Measurements from ENCODE around the gene DGKI. TPM values are rescaled to one million over a fixed set of nuclear protein-coding genes. Genes with fewer than 3 reads are reported as not detected.

The DGKI gene
- total and polyA plus RNA-seq, 3 donors from 2014 or later: 3.2 to 6.6 (median 4.3) TPM

- DNase-seq: no peak
- no peaks in the 10 kb centered on the region for H3K9me3 ChIP-seq
- intact Hi-C loops (cut with DNase I; ENCODE audit: low total_unique reads): no loop called here
- H3K4me1 ChIP-seq: peaks cover 15% of the 10 kb centered on the region
- TF ChIP-seq POLR2A (IDR thresholded peaks at IDR 0.05): no peak
- no peak for TF ChIP-seq CTCF (IDR thresholded peaks at IDR 0.05)
- 46 to 67% methylated on average over 7 of the region's 7 CpGs for WGBS, 2 donors
- H3K4me3 ChIP-seq: no peak overlapping the region
- H3K27ac ChIP-seq: peak overlapping the region in 1 of 2 donors; percentile 6
- no peaks in the 10 kb centered on the region for H3K36me3 ChIP-seq (ENCODE audit: low read depth, missing control alignments)
- no peaks in the 10 kb centered on the region for H3K27me3 ChIP-seq
These were observed 27.4 kb upstream of the DGKI start for GRCh38 chr7:137873979-137874777.

GRCh38 chr7:137873524-137873923 lies 26.8 kb upstream of the DGKI start:
- peak overlapping the region in 1 of 2 donors; percentile 6 for H3K27ac ChIP-seq
- no peak for TF ChIP-seq CTCF (IDR thresholded peaks at IDR 0.05)
- TF ChIP-seq POLR2A (IDR thresholded peaks at IDR 0.05): no peak
- 82 to 89% methylated on average over 3 of the region's 3 CpGs for WGBS, 2 donors
- H3K4me3 ChIP-seq: no peak overlapping the region
- H3K9me3 ChIP-seq: no peaks in the 10 kb centered on the region
- intact Hi-C loops (cut with DNase I; ENCODE audit: low total_unique reads): no loop called here
- no peaks in the 10 kb centered on the region for H3K27me3 ChIP-seq
- H3K36me3 ChIP-seq (ENCODE audit: low read depth, missing control alignments): no peaks in the 10 kb centered on the region
- H3K4me1 ChIP-seq: peaks cover 14% of the 10 kb centered on the region
- no peak for DNase-seq

GRCh38 chr7:137871170-137871915 lies 24.6 kb upstream of the DGKI start:
- no peaks in the 10 kb centered on the region for H3K27me3 ChIP-seq
- TF ChIP-seq CTCF (IDR thresholded peaks at IDR 0.05): no peak
- TF ChIP-seq POLR2A (IDR thresholded peaks at IDR 0.05): no peak
- no peak overlapping the region for H3K4me3 ChIP-seq
- H3K9me3 ChIP-seq: no peaks in the 10 kb centered on the region
- H3K27ac ChIP-seq: no peak overlapping the region
- 90 to 93% methylated on average over 6 to 7 of the region's 7 CpGs for WGBS, 2 donors
- no peak for DNase-seq
- H3K36me3 ChIP-seq (ENCODE audit: low read depth, missing control alignments): no peaks in the 10 kb centered on the region
- intact Hi-C loops (cut with DNase I; ENCODE audit: low total_unique reads): no loop called here
- peaks cover 6% of the 10 kb centered on the region for H3K4me1 ChIP-seq

GRCh38 chr7:137870684-137871083 lies 23.9 kb upstream of the DGKI start:
- intact Hi-C loops (cut with DNase I; ENCODE audit: low total_unique reads): no loop called here
- no peaks in the 10 kb centered on the region for H3K36me3 ChIP-seq (ENCODE audit: low read depth, missing control alignments)
- H3K9me3 ChIP-seq: no peaks in the 10 kb centered on the region
- H3K4me3 ChIP-seq: no peak overlapping the region
- H3K27me3 ChIP-seq: no peaks in the 10 kb centered on the region
- no peak for DNase-seq
- H3K4me1 ChIP-seq: peaks cover 6% of the 10 kb centered on the region
- TF ChIP-seq POLR2A (IDR thresholded peaks at IDR 0.05): no peak
- TF ChIP-seq CTCF (IDR thresholded peaks at IDR 0.05): no peak
- no peak overlapping the region for H3K27ac ChIP-seq
